ENCODE measurements around the gene RNF213. TPM values are rescaled to one million over a fixed set of nuclear protein-coding genes. Genes with fewer than 3 reads are reported as not detected.
A peak's percentile ranks its signal among the peaks of the same experiment; 100 is the strongest.

RNF213 gene
- total and polyA plus RNA-seq, 4 donors, result 18.2 to 104 (median 33.5) TPM

DNA sequence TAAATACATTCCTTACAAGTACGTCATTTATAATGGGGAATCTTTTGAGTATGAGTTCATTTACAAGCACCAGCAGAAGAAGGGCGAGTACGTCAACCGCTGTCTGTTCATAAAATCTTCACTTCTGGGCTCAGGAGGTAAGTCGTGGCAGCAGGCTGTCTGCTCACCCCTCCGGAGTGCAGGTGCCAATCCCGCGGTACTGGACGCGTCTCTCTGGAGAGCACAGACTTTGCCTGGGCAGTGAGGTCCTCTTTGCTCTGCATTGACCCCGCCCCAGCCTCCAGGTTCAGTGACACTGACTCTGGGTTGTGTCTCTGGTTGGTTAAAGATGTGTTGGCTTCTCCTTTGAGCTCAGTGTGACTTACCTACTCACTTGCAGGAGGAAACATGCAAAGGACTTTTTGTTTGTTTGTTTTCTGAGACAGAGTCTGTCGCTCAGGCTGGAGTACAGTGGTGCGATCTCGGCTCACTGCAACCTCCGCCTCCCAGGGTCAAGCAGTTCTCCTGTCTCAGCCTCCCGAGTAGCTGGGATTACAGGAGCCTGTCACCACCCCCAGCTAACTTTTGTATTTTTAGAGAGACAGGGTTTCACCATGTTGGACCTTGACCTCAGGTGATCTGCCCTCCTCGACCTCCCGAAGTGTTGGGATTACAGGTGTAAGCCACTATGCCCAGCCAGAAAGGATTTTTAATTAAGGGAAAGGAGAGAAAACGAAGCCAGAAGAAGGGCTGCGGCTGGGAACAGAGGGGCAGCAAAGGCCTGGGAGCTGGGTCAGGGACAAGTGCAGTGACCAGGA, 31.2 kb downstream of the RNF213 start:
- Histone ChIP-seq H3K4me3 (ENCODE audit: low read depth in 1 of 3, low read length in 3 of 3) (no peak overlapping the region), H3K4me1 (ENCODE audit: control insufficient read depth in 4 of 4, insufficient read depth in 4 of 4, low read length in 3 of 4) (no peaks in the 10 kb centered on the region), H3K27ac (ENCODE audit: low read depth in 1 of 2, low read length in 2 of 2) (no peak overlapping the region), H3K9me3 (ENCODE audit: control insufficient read depth in 4 of 4, low read length in 3 of 4) (no peaks in the 10 kb centered on the region), H3K36me3 (ENCODE audit: control insufficient read depth in 4 of 4, insufficient read depth in 3 of 4, low read depth in 1 of 4, low read length in 3 of 4) (peaks cover 24 to 81% (median 53%) of the 10 kb centered on the region in 4 donors), H3K9ac (ENCODE audit: low read depth in 1 of 2, low read length in 2 of 2) (no peak overlapping the region), H3K27me3 (ENCODE audit: control insufficient read depth in 4 of 4, insufficient read depth in 4 of 4, low read length in 3 of 4) (no peaks in the 10 kb centered on the region)
- TF ChIP-seq, protein P1, sequence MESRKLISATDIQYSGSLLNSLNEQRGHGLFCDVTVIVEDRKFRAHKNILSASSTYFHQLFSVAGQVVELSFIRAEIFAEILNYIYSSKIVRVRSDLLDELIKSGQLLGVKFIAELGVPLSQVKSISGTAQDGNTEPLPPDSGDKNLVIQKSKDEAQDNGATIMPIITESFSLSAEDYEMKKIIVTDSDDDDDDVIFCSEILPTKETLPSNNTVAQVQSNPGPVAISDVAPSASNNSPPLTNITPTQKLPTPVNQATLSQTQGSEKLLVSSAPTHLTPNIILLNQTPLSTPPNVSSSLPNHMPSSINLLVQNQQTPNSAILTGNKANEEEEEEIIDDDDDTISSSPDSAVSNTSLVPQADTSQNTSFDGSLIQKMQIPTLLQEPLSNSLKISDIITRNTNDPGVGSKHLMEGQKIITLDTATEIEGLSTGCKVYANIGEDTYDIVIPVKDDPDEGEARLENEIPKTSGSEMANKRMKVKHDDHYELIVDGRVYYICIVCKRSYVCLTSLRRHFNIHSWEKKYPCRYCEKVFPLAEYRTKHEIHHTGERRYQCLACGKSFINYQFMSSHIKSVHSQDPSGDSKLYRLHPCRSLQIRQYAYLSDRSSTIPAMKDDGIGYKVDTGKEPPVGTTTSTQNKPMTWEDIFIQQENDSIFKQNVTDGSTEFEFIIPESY (IDR thresholded peaks at IDR 0.05), result no peak
- TF ChIP-seq RXRA (IDR thresholded peaks at IDR 0.05), result peak in 1 of 2 donors; percentile 28
- peak; percentile 61 to 78 for TF ChIP-seq HNF4A (conservative IDR thresholded peaks at IDR 0.05)
- WGBS, result 85% methylated on average over 20 of the region's 20 CpGs
- DNase-seq (ENCODE audit: low spot score), result no peak

DNA sequence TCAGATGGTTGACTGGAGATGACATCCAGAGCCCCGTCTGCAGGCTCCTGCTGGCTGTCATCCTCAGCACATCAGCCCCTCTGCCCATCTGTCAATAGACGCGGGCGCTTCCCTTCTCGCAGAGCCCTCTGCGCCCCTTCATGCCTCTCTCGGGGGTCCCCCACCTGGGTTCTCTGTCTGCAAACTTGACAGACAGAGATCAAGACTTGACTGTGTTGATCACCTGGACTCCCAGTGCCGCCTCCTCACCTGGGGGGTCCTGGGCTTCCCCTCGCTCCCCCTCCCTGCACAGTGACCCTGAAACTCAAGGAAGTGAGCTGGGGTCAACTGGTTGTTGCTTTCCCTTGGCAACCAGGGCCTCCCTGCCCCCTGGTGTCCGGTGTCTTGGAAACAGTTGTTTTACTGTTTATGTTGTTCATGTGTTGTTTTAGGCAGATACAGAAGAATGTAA, 31.9 kb downstream of the RNF213 start:
- H3K27ac ChIP-seq (ENCODE audit: low read depth in 1 of 2, low read length in 2 of 2), result no peak overlapping the region
- H3K9ac ChIP-seq (ENCODE audit: low read depth in 1 of 2, low read length in 2 of 2), result no peak overlapping the region
- H3K27me3 ChIP-seq (ENCODE audit: control insufficient read depth in 4 of 4, insufficient read depth in 4 of 4, low read length in 3 of 4), result no peaks in the 10 kb centered on the region
- H3K9me3 ChIP-seq (ENCODE audit: control insufficient read depth in 4 of 4, low read length in 3 of 4), result no peaks in the 10 kb centered on the region
- DNase-seq (ENCODE audit: low spot score), result no peak
- TF ChIP-seq RAD21 (IDR thresholded peaks at IDR 0.05) (peak in 1 of 2 donors; percentile 23), HNF4G (IDR thresholded peaks at IDR 0.05) (no peak), TAF1 (conservative IDR thresholded peaks at IDR 0.05) (no peak)
- H3K4me1 ChIP-seq (ENCODE audit: control insufficient read depth in 4 of 4, insufficient read depth in 4 of 4, low read length in 3 of 4), result no peaks in the 10 kb centered on the region
- peaks cover 24 to 81% (median 52%) of the 10 kb centered on the region in 4 donors for H3K36me3 ChIP-seq (ENCODE audit: control insufficient read depth in 4 of 4, insufficient read depth in 3 of 4, low read depth in 1 of 4, low read length in 3 of 4)
- WGBS, result 92% methylated on average over 10 of the region's 10 CpGs
- no peak overlapping the region for H3K4me3 ChIP-seq (ENCODE audit: low read depth in 1 of 3, low read length in 3 of 3)

DNA sequence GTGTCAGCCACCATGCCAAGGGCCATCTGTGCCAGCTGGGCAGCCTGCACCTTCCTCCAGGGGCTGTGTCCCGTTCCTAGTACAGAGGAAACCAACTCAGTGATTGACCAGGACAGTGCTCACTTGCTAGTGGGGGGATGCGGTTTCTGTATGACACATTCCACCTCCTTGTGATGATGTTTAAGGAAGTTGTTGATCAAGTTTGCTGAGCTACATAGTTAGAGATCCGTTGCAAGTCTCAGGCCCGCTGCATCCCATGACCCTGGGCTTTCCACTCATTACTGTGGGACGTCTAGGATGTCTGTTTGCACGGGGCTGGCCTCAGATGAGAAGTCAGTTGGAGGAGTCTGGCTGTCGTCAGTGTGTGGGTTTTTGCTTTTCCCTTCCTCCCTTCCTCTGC, 33.6 kb downstream of the RNF213 start:
- H3K27me3 ChIP-seq (ENCODE audit: control insufficient read depth in 4 of 4, insufficient read depth in 4 of 4, low read length in 3 of 4), result no peaks in the 10 kb centered on the region
- H3K9me3 ChIP-seq (ENCODE audit: control insufficient read depth in 4 of 4, low read length in 3 of 4), result no peaks in the 10 kb centered on the region
- peaks cover 18 to 83% (median 56%) of the 10 kb centered on the region in 4 donors for H3K36me3 ChIP-seq (ENCODE audit: control insufficient read depth in 4 of 4, insufficient read depth in 3 of 4, low read depth in 1 of 4, low read length in 3 of 4)
- WGBS, result 82% methylated on average over 7 of the region's 7 CpGs
- no peak overlapping the region for H3K9ac ChIP-seq (ENCODE audit: low read depth in 1 of 2, low read length in 2 of 2)
- H3K4me1 ChIP-seq (ENCODE audit: control insufficient read depth in 4 of 4, insufficient read depth in 4 of 4, low read length in 3 of 4), result no peaks in the 10 kb centered on the region
- no peak overlapping the region for H3K27ac ChIP-seq (ENCODE audit: low read depth in 1 of 2, low read length in 2 of 2)
- TF ChIP-seq, protein P1 (IDR thresholded peaks at IDR 0.05), result no peak
- TF ChIP-seq YY1 (IDR thresholded peaks at IDR 0.05) (no peak), TAF1 (conservative IDR thresholded peaks at IDR 0.05) (no peak), FOXA2 (IDR thresholded peaks at IDR 0.05) (no peak), HNF4G (IDR thresholded peaks at IDR 0.05) (no peak), EGR1 (IDR thresholded peaks at IDR 0.05; ENCODE audit: low read depth in 2 of 2) (peak in 1 of 2 donors; percentile 11)
- TF ChIP-seq, protein P2, sequence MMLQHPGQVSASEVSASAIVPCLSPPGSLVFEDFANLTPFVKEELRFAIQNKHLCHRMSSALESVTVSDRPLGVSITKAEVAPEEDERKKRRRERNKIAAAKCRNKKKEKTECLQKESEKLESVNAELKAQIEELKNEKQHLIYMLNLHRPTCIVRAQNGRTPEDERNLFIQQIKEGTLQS (IDR thresholded peaks at IDR 0.05), result no peak
- TF ChIP-seq, protein P3, sequence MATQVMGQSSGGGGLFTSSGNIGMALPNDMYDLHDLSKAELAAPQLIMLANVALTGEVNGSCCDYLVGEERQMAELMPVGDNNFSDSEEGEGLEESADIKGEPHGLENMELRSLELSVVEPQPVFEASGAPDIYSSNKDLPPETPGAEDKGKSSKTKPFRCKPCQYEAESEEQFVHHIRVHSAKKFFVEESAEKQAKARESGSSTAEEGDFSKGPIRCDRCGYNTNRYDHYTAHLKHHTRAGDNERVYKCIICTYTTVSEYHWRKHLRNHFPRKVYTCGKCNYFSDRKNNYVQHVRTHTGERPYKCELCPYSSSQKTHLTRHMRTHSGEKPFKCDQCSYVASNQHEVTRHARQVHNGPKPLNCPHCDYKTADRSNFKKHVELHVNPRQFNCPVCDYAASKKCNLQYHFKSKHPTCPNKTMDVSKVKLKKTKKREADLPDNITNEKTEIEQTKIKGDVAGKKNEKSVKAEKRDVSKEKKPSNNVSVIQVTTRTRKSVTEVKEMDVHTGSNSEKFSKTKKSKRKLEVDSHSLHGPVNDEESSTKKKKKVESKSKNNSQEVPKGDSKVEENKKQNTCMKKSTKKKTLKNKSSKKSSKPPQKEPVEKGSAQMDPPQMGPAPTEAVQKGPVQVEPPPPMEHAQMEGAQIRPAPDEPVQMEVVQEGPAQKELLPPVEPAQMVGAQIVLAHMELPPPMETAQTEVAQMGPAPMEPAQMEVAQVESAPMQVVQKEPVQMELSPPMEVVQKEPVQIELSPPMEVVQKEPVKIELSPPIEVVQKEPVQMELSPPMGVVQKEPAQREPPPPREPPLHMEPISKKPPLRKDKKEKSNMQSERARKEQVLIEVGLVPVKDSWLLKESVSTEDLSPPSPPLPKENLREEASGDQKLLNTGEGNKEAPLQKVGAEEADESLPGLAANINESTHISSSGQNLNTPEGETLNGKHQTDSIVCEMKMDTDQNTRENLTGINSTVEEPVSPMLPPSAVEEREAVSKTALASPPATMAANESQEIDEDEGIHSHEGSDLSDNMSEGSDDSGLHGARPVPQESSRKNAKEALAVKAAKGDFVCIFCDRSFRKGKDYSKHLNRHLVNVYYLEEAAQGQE (IDR thresholded peaks at IDR 0.05), result no peak
- TF ChIP-seq, protein P4, sequence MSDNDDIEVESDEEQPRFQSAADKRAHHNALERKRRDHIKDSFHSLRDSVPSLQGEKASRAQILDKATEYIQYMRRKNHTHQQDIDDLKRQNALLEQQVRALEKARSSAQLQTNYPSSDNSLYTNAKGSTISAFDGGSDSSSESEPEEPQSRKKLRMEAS (IDR thresholded peaks at IDR 0.05), result no peak
- no peak overlapping the region for H3K4me3 ChIP-seq (ENCODE audit: low read depth in 1 of 3, low read length in 3 of 3)
- no peak for DNase-seq (ENCODE audit: low spot score)

All from liver (tissue), 9 donors.